ENCODE measurements around the gene FMNL2.

DNA sequence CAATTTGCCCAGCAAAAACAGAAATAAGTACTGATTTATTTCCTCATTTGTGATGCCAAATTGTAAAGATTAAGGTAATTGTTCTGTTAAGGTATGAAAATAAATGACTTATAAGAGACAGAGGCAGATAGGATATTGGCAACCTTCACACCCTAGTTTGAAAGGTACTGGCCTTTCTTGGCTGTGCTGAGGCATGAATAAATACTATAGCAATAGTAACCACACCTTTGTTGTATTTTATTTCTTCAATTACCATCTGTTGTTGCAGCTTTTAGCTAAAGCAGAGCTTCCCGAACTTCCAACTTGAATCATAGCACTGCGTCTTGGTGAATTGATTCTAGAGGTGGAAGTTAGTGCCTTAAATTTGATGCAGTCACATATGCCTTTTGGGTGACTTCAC is 55.9 kb downstream of the FMNL2 start:
- TF ChIP-seq, protein P1, sequence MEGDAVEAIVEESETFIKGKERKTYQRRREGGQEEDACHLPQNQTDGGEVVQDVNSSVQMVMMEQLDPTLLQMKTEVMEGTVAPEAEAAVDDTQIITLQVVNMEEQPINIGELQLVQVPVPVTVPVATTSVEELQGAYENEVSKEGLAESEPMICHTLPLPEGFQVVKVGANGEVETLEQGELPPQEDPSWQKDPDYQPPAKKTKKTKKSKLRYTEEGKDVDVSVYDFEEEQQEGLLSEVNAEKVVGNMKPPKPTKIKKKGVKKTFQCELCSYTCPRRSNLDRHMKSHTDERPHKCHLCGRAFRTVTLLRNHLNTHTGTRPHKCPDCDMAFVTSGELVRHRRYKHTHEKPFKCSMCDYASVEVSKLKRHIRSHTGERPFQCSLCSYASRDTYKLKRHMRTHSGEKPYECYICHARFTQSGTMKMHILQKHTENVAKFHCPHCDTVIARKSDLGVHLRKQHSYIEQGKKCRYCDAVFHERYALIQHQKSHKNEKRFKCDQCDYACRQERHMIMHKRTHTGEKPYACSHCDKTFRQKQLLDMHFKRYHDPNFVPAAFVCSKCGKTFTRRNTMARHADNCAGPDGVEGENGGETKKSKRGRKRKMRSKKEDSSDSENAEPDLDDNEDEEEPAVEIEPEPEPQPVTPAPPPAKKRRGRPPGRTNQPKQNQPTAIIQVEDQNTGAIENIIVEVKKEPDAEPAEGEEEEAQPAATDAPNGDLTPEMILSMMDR (conservative IDR thresholded peaks at IDR 0.05; ENCODE audit: low read depth, low read length) = no peak
- TF ChIP-seq MAFK (IDR thresholded peaks at IDR 0.05; ENCODE audit: low read depth, low read length) (no peak), CHD1 (IDR thresholded peaks at IDR 0.05; ENCODE audit: low read depth, low read length) (no peak), RAD21 (IDR thresholded peaks at IDR 0.05; ENCODE audit: low read length) (no peak), RCOR1 (IDR thresholded peaks at IDR 0.05; ENCODE audit: insufficient replicate concordance, low read length) (no peak), RFX5 (IDR thresholded peaks at IDR 0.05; ENCODE audit: low read depth, low read length) (no peak), POLR2A (IDR thresholded peaks at IDR 0.05; ENCODE audit: low read depth, low read length) (no peak)

All from IMR-90 (cell line).